Glutamatergic neuron (in vitro differentiated cells): ENCODE measurements around the gene TBX4. TPM values are rescaled to one million over a fixed set of nuclear protein-coding genes. Genes with fewer than 3 reads are reported as not detected.

Source experiments
- DNase-seq: peaks from one replicate; pipeline ENCODE4 v3.0.0; 2022
- H3K27ac Mint-ChIP-seq: one replicate; pipeline ENCODE4 v1.8.0; 2020; ENCODE audit warnings: mild to moderate bottlenecking, mixed read lengths, inconsistent platforms; ENCODE audit not compliant: unreplicated experiment
- H3K27me3 Mint-ChIP-seq: one replicate; pipeline ENCODE4 v1.8.0; 2020; ENCODE audit warnings: mild to moderate bottlenecking, moderate library complexity, mixed read lengths, inconsistent platforms; ENCODE audit not compliant: unreplicated experiment
- H3K36me3 Mint-ChIP-seq: one replicate; pipeline ENCODE4 v1.8.0; 2020; ENCODE audit warnings: mild to moderate bottlenecking, mixed read lengths, inconsistent platforms; ENCODE audit not compliant: unreplicated experiment
- H3K4me1 Mint-ChIP-seq: one replicate; pipeline ENCODE4 v1.8.0; 2020; ENCODE audit warnings: mild to moderate bottlenecking, low read depth, mixed read lengths, inconsistent platforms; ENCODE audit not compliant: unreplicated experiment
- H3K4me3 Mint-ChIP-seq: one replicate; pipeline ENCODE4 v1.8.0; 2020; ENCODE audit warnings: mild to moderate bottlenecking, mixed read lengths, inconsistent platforms; ENCODE audit not compliant: unreplicated experiment
- H3K9me3 Mint-ChIP-seq: one replicate; pipeline ENCODE4 v1.8.0; 2020; ENCODE audit warnings: mild to moderate bottlenecking, moderate library complexity, mixed read lengths, inconsistent platforms; ENCODE audit not compliant: unreplicated experiment
- total RNA-seq: library from RNA; stranded (reverse); fragmentation: NEBNext Ultra II Directional; extraction: Animal tissue kit (Norgen Biotek cat#: 25700); gene quantifications from one replicate; pipeline ENCODE4 v1.2.1, GENCODE V29; 2021; ENCODE audit not compliant: unreplicated experiment
- TF ChIP-seq, protein P1 (sequence below): fragments of 200-600 bp; sonication (generic); IDR thresholded peaks from one replicate; pipeline ENCODE4 v1.5.0; 2021; ENCODE audit not compliant: partially characterized antibody, unreplicated experiment

TBX4 gene
- total RNA-seq, 1 donor from 2014 or later: not detected

DNA sequence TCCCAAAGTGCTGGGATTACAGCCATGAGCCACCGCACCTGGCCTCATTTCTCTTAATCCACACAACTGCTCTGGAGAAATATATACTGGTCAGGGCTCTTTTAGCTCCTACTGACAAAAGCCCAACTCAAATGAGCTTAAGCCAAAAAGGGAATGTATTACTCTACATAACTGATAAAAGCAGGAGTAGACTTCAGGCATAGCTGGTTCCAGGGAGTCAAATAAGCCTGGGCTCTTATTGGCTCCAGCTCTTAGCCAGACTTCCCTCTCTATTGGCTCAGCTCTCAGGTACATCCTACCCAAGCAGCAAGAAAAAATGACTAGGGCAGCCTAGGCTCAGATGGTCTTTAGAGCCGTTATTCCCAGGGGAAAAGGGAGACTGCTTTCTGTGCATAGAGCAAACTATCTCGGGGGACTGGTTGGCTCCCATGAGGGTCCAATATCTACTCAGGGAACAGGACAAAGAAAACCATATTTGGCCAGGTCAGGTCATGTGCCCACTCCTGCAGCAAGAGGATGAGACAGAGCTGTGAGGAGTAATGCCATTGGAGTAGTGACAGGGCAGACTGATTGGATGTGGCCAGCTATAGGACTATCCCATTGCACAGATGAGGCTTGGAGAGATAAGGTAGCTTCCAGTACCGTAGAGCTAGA lies 31.4 kb upstream of the TBX4 start:
- H3K27ac Mint-ChIP-seq: no peak overlapping the region
- peaks cover 3% of the 10 kb centered on the region for H3K27me3 Mint-ChIP-seq
- TF ChIP-seq, protein P1, sequence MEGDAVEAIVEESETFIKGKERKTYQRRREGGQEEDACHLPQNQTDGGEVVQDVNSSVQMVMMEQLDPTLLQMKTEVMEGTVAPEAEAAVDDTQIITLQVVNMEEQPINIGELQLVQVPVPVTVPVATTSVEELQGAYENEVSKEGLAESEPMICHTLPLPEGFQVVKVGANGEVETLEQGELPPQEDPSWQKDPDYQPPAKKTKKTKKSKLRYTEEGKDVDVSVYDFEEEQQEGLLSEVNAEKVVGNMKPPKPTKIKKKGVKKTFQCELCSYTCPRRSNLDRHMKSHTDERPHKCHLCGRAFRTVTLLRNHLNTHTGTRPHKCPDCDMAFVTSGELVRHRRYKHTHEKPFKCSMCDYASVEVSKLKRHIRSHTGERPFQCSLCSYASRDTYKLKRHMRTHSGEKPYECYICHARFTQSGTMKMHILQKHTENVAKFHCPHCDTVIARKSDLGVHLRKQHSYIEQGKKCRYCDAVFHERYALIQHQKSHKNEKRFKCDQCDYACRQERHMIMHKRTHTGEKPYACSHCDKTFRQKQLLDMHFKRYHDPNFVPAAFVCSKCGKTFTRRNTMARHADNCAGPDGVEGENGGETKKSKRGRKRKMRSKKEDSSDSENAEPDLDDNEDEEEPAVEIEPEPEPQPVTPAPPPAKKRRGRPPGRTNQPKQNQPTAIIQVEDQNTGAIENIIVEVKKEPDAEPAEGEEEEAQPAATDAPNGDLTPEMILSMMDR: no peak
- no peak for DNase-seq
- peaks cover 5% of the 10 kb centered on the region for H3K36me3 Mint-ChIP-seq
- peaks cover 5% of the 10 kb centered on the region for H3K9me3 Mint-ChIP-seq
- H3K4me3 Mint-ChIP-seq: no peak overlapping the region
- H3K4me1 Mint-ChIP-seq: peaks cover 3% of the 10 kb centered on the region

DNA sequence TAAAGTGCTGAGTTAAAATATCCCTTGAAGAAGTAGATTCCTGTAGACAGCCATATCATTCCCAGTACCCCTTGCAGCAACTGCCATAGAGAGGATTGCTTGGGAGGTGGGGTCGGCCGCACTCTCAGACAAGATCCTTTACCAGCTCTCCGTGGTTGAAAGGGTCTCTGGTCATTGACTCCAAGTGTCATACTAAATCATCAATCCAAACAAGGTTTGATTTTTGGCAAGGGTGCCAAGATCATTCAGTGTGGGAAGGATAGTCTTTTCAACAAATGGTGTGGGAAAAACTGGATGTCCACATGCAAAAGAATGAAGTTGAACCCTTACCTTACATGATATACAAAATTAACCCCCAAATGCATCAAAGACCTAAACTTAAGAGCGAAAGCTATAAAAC lies 30.8 kb upstream of the TBX4 start:
- H3K27me3 Mint-ChIP-seq: peaks cover 3% of the 10 kb centered on the region
- no peak overlapping the region for H3K27ac Mint-ChIP-seq
- peaks cover 5% of the 10 kb centered on the region for H3K36me3 Mint-ChIP-seq
- DNase-seq: no peak
- peaks cover 5% of the 10 kb centered on the region for H3K9me3 Mint-ChIP-seq
- H3K4me1 Mint-ChIP-seq: peaks cover 3% of the 10 kb centered on the region
- TF ChIP-seq, protein P1: no peak
- H3K4me3 Mint-ChIP-seq: no peak overlapping the region

DNA sequence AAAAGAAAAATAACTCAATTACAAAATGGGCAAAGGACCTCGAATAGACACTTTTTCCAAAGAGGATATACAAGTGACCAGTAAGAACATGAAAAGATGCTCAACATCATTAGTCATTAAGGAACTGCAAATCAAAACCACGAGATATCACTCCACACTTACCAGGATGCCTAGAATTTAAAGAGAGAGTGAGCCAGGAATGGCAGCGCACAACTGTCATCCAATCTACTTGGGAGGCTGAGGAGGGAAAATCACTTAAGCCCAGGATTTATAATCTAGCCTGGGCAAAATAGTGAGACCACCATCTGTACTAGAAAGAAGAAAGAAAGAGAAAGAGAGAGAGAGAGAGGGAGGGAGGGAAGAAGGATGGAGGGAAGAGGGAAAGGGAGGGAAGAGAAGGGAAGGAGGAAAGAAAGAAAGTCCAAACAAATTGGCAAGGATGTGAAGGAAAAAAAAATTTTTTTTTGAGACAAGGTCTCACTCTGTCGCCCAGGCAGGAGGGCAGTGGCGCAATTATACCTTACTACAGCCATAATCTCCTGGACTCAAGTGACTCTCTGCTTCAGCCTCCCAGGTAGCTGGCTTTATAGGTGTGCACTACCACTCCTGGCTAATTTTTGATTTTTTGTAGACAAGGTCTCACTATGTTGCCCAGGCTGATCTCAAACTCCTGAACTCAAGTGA lies 30.0 kb upstream of the TBX4 start:
- no peak for DNase-seq
- Mint-ChIP-seq H3K4me1 (peaks cover 3% of the 10 kb centered on the region), H3K27ac (no peak overlapping the region), H3K9me3 (peaks cover 5% of the 10 kb centered on the region), H3K4me3 (no peak overlapping the region), H3K27me3 (peaks cover 3% of the 10 kb centered on the region), H3K36me3 (peaks cover 5% of the 10 kb centered on the region)
- TF ChIP-seq, protein P1: no peak

DNA sequence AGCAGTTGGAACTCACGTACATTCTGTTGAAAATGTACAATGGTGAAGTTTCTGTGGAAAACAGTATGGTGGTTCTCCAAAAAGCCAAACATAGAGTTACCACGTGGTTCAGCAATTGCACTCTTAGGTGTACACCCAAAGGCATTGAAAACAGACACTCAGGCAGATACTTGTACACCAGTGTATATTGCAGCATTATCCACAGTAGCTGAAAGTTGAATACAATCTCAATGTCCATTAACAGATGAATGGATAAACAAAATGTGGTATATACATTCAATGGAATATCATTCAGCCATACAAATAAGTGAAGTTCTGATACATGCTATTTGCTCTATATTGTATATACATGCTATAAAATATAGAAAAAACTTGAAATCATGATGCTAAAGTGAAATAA lies 29.4 kb upstream of the TBX4 start:
- Mint-ChIP-seq H3K27ac (no peak overlapping the region), H3K4me3 (no peak overlapping the region), H3K27me3 (peaks cover 3% of the 10 kb centered on the region), H3K9me3 (peaks cover 5% of the 10 kb centered on the region), H3K36me3 (peaks cover 5% of the 10 kb centered on the region), H3K4me1 (peaks cover 3% of the 10 kb centered on the region)
- TF ChIP-seq, protein P1: no peak
- DNase-seq: no peak

DNA sequence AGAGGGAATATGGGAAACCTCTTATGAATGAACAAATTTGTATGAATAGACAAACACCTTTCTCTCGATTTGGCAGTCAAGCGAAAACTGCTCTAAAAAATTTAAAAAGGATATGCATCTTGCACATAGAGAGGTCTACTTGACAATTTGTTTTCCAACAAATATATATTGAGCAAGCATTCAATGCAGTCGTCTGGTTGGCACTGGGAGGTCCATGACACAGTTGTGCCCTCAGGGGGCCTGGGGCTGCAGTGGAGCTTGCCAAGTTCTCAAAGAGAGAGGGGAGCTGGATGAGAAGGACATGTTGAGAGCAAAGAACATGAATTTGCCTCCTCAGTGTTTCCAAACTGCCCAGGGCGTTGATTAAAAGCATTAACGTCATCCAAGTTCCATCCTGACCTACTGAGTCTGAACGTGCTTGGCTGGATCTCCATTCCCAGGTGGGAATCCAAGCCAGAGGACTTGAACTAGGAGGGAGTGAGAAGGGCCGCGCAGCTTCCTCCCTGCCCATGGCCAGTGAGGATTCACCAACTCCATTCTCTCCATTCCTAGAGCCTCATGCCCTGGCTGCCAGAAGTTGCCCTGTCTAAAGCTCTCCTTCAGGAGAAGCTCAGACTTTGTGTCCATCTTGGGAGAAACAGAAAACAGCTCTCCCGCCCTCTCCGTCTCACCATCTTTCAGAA lies 28.1 kb upstream of the TBX4 start:
- Mint-ChIP-seq H3K36me3 (peaks cover 2% of the 10 kb centered on the region), H3K4me1 (peaks cover 1% of the 10 kb centered on the region), H3K27me3 (peaks cover 3% of the 10 kb centered on the region), H3K27ac (no peak overlapping the region), H3K4me3 (no peak overlapping the region), H3K9me3 (peaks cover 2% of the 10 kb centered on the region)
- no peak for DNase-seq
- TF ChIP-seq, protein P1: no peak
